Stomach smooth muscle (tissue), 2 donors: Measurements from ENCODE around the gene MARCHF5.

ENCODE experiments used
- H3K27ac ChIP-seq: one replicate; pipeline ENCODE4 v1.7.0; 2013; ENCODE audit warnings: mild to moderate bottlenecking, low read length, inconsistent platforms
- H3K27me3 ChIP-seq, 2 donors: one replicate each; pipeline ENCODE4 v1.7.0; 2013; ENCODE audit warnings: low read length in 2 of 2; ENCODE audit not compliant: insufficient read depth in 2 of 2, control insufficient read depth in 1 of 2
- H3K36me3 ChIP-seq, 2 donors: one replicate each; pipeline ENCODE4 v1.7.0; 2013; ENCODE audit warnings: low read length in 2 of 2; ENCODE audit not compliant: control insufficient read depth in 2 of 2, insufficient read depth in 2 of 2
- H3K4me1 ChIP-seq: one replicate; pipeline ENCODE4 v1.7.0; 2013; ENCODE audit warnings: low read length; ENCODE audit not compliant: control insufficient read depth, insufficient read depth
- H3K4me3 ChIP-seq, 2 donors: one replicate each; pipeline ENCODE4 v1.7.0; 2013; ENCODE audit warnings: low read length in 2 of 2
- H3K9ac ChIP-seq, 2 donors: one replicate each; pipeline ENCODE4 v1.7.0; 2013; ENCODE audit warnings: low read length in 2 of 2, mild to moderate bottlenecking in 1 of 2
- H3K9me3 ChIP-seq, 2 donors: one replicate each; pipeline ENCODE4 v1.7.0; 2013; ENCODE audit warnings: low read length in 2 of 2; ENCODE audit not compliant: control insufficient read depth in 2 of 2
- donor health status: healthy.
- donor health status: Pancreatic carcinoma.

The MARCHF5 gene

GRCh38 chr10:92268748-92269147 lies 22.2 kb upstream of the MARCHF5 start:
- Histone ChIP-seq H3K9me3 (no peaks in the 10 kb centered on the region), H3K27me3 (no peaks in the 10 kb centered on the region), H3K4me3 (no peak overlapping the region), H3K27ac (no peak overlapping the region), H3K9ac (no peak overlapping the region), H3K4me1 (peaks cover 4% of the 10 kb centered on the region), H3K36me3 (no peaks in the 10 kb centered on the region)

- Histone ChIP-seq H3K27ac (no peak overlapping the region), H3K9ac (no peak overlapping the region), H3K36me3 (no peaks in the 10 kb centered on the region), H3K27me3 (no peaks in the 10 kb centered on the region), H3K4me3 (no peak overlapping the region), H3K4me1 (no peaks in the 10 kb centered on the region), H3K9me3 (no peaks in the 10 kb centered on the region)
These were observed 16.9 kb upstream of the MARCHF5 start for GRCh38 chr10:92274071-92274470.

GRCh38 chr10:92278996-92279696 lies 11.8 kb upstream of the MARCHF5 start:
- Histone ChIP-seq H3K4me3 (peak overlapping the region; percentile 52 to 61), H3K9me3 (no peaks in the 10 kb centered on the region), H3K27me3 (no peaks in the 10 kb centered on the region), H3K36me3 (no peaks in the 10 kb centered on the region), H3K27ac (peak overlapping the region; percentile 12), H3K9ac (peak overlapping the region; percentile 4 to 51), H3K4me1 (peaks cover 4% of the 10 kb centered on the region)

- Histone ChIP-seq H3K27ac (peak overlapping the region; percentile 24), H3K36me3 (no peaks in the 10 kb centered on the region), H3K4me1 (peaks cover 4% of the 10 kb centered on the region), H3K9ac (no peak overlapping the region), H3K4me3 (peak overlapping the region; percentile 4 to 10), H3K27me3 (no peaks in the 10 kb centered on the region), H3K9me3 (no peaks in the 10 kb centered on the region)
These were observed 6.8 kb upstream of the MARCHF5 start for GRCh38 chr10:92284112-92284704.

- peak overlapping the region; percentile 77 for H3K27ac ChIP-seq
- H3K4me3 ChIP-seq: peak overlapping the region; percentile 90 to 95
- H3K9ac ChIP-seq: peak overlapping the region; percentile 89 to 98
- no peaks in the 10 kb centered on the region for H3K9me3 ChIP-seq
- no peaks in the 10 kb centered on the region for H3K36me3 ChIP-seq
- H3K27me3 ChIP-seq: no peaks in the 10 kb centered on the region
- H3K4me1 ChIP-seq: peaks cover 14% of the 10 kb centered on the region
These were observed 711 bp upstream of the MARCHF5 start for GRCh38 chr10:92290076-92290836.

- peak overlapping the region; percentile 77 for H3K27ac ChIP-seq
- no peaks in the 10 kb centered on the region for H3K36me3 ChIP-seq
- H3K4me3 ChIP-seq: peak overlapping the region; percentile 90 to 95
- H3K9ac ChIP-seq: peak overlapping the region; percentile 89 to 98
- H3K4me1 ChIP-seq: peaks cover 14% of the 10 kb centered on the region
- H3K27me3 ChIP-seq: no peaks in the 10 kb centered on the region
- no peaks in the 10 kb centered on the region for H3K9me3 ChIP-seq
These were observed 574 bp downstream of the MARCHF5 start for GRCh38 chr10:92291616-92291865.

- Histone ChIP-seq H3K4me3 (peak overlapping the region; percentile 90 to 95), H3K4me1 (peaks cover 14% of the 10 kb centered on the region), H3K36me3 (no peaks in the 10 kb centered on the region), H3K27me3 (no peaks in the 10 kb centered on the region), H3K9ac (peak overlapping the region; percentile 36 to 98), H3K9me3 (no peaks in the 10 kb centered on the region), H3K27ac (peak overlapping the region; percentile 37)
These were observed 1.2 kb downstream of the MARCHF5 start for GRCh38 chr10:92291921-92292845.

- Histone ChIP-seq H3K9me3 (no peaks in the 10 kb centered on the region), H3K9ac (no peak overlapping the region), H3K4me1 (no peaks in the 10 kb centered on the region), H3K27ac (no peak overlapping the region), H3K27me3 (no peaks in the 10 kb centered on the region), H3K4me3 (no peak overlapping the region), H3K36me3 (peaks cover 0 to 5% of the 10 kb centered on the region in 2 donors)
These were observed 7.5 kb downstream of the MARCHF5 start for GRCh38 chr10:92298487-92298886.

- no peaks in the 10 kb centered on the region for H3K27me3 ChIP-seq
- peaks cover 0 to 5% of the 10 kb centered on the region in 2 donors for H3K36me3 ChIP-seq
- no peak overlapping the region for H3K27ac ChIP-seq
These were observed 12.1 kb downstream of the MARCHF5 start for GRCh38 chr10:92303096-92303495.

GRCh38 chr10:92304061-92304460 lies 13.1 kb downstream of the MARCHF5 start:
- Histone ChIP-seq H3K4me3 (no peak overlapping the region), H3K4me1 (no peaks in the 10 kb centered on the region)

More at GRCh38 chr10:92303096-92303495, 12.1 kb downstream of the MARCHF5 start:
- H3K9ac ChIP-seq: no peak overlapping the region
- H3K4me3 ChIP-seq: no peak overlapping the region
- H3K9me3 ChIP-seq: no peaks in the 10 kb centered on the region
- no peaks in the 10 kb centered on the region for H3K4me1 ChIP-seq

More at GRCh38 chr10:92304061-92304460, 13.1 kb downstream of the MARCHF5 start:
- Histone ChIP-seq H3K36me3 (peaks cover 0 to 5% of the 10 kb centered on the region in 2 donors), H3K9me3 (no peaks in the 10 kb centered on the region), H3K27ac (no peak overlapping the region), H3K27me3 (no peaks in the 10 kb centered on the region), H3K9ac (no peak overlapping the region)
